HG02884 (cell line): ENCODE data around the gene SLC9A7.

ENCODE experiments used
- ATAC-seq: cut with Tn5 transposase; IDR thresholded peaks from one replicate; pipeline ENCODE4 v1.9.1; 2021; ENCODE audit warnings: mild to moderate bottlenecking, moderate library complexity; ENCODE audit not compliant: unreplicated experiment

The SLC9A7 gene

GRCh38 chrX:46707274-46707965, 51.5 kb downstream of the SLC9A7 start:
- ATAC-seq, result no peak

GRCh38 chrX:46704767-46705386, 54.0 kb downstream of the SLC9A7 start:
- ATAC-seq, result peak; percentile 97

- no peak for ATAC-seq
Observed at GRCh38 chrX:46703980-46704379, 54.9 kb downstream of the SLC9A7 start.

- ATAC-seq, result no peak
Observed at GRCh38 chrX:46698691-46699090, 60.2 kb downstream of the SLC9A7 start.

GRCh38 chrX:46695491-46695890, 63.4 kb downstream of the SLC9A7 start:
- no peak for ATAC-seq

GRCh38 chrX:46694549-46694948, 64.4 kb downstream of the SLC9A7 start:
- no peak for ATAC-seq

- ATAC-seq, result no peak
Observed at GRCh38 chrX:46693149-46693548, 65.8 kb downstream of the SLC9A7 start.

GRCh38 chrX:46690818-46691217, 68.1 kb downstream of the SLC9A7 start:
- ATAC-seq, result no peak

- no peak for ATAC-seq
Observed at GRCh38 chrX:46687619-46688018, 71.3 kb downstream of the SLC9A7 start.

- peak; percentile 75 for ATAC-seq
Observed at GRCh38 chrX:46686003-46686645, 72.8 kb downstream of the SLC9A7 start.

- no peak for ATAC-seq
Observed at GRCh38 chrX:46683048-46683447, 75.9 kb downstream of the SLC9A7 start.

GRCh38 chrX:46681849-46682248, 77.1 kb downstream of the SLC9A7 start:
- no peak for ATAC-seq

GRCh38 chrX:46678232-46678631, 80.7 kb downstream of the SLC9A7 start:
- ATAC-seq, result no peak

- ATAC-seq, result no peak
Observed at GRCh38 chrX:46676399-46677356, 82.2 kb downstream of the SLC9A7 start.

- ATAC-seq, result no peak
Observed at GRCh38 chrX:46673620-46674359, 85.1 kb downstream of the SLC9A7 start.

GRCh38 chrX:46670316-46670715, 88.6 kb downstream of the SLC9A7 start:
- no peak for ATAC-seq

GRCh38 chrX:46666831-46667230, 92.1 kb downstream of the SLC9A7 start:
- ATAC-seq, result no peak

- no peak for ATAC-seq
Observed at GRCh38 chrX:46665232-46666152, 93.4 kb downstream of the SLC9A7 start.

- no peak for ATAC-seq
Observed at GRCh38 chrX:46662188-46662958, 96.5 kb downstream of the SLC9A7 start.
